PC-3 (cell line): ENCODE results near the gene RABGGTA. TPM values are rescaled to one million over a fixed set of nuclear protein-coding genes. Genes with fewer than 3 reads are reported as not detected.

Experiments
- ATAC-seq: fragments of 200-7000 bp; cut with Tn5 transposase; 2 replicates; pipeline ENCODE4 v1.9.1; 2020; ENCODE audit warnings: mild to moderate bottlenecking, moderate library complexity
- BruUV-seq: library from RNA; stranded (reverse); fragments of 400-500 nt; replicated peaks from 2 replicates; lab custom pipeline; 2021; lab: Mats Ljungman, UMichigan
- CTCF ChIA-PET: fragments of 300-600 bp; sonication (Branson Sonifier 250); formaldehyde crosslinking; loops from one replicate; lab custom pipeline; 2022; ENCODE audit warnings: antibody characterized with exemption; lab: Charles Lee
- POLR2A ChIA-PET: fragments of 300-600 bp; sonication (Branson Sonifier 250); formaldehyde crosslinking; loops from one replicate; lab custom pipeline; 2022; ENCODE audit warnings: antibody characterized with exemption; ENCODE audit not compliant: unreplicated experiment; lab: Charles Lee
- DNase-seq: peaks from one replicate; pipeline ENCODE4 v3.0.0-alpha.2; 2015
- H2AFZ ChIP-seq: fragments of 300-600 bp; sonication (generic); 2 replicates; pipeline ENCODE4 v1.6.0; 2016; ENCODE audit warnings: antibody characterized with exemption, low read length
- H3F3A ChIP-seq: fragments of 300-600 bp; sonication (generic); one replicate; pipeline ENCODE4 v1.6.0; 2017; ENCODE audit warnings: antibody characterized with exemption, low read length, control low read depth, mild to moderate bottlenecking; ENCODE audit not compliant: unreplicated experiment
- H3K27ac ChIP-seq: fragments of 300-600 bp; sonication (generic); 2 replicates; pipeline ENCODE4 v1.5.1; 2016; ENCODE audit warnings: mild to moderate bottlenecking, low read length
- H3K27me3 ChIP-seq: fragments of 300-600 bp; sonication (generic); 2 replicates; pipeline ENCODE4 v1.6.1; 2016; ENCODE audit warnings: low read length, mixed read lengths
- H3K36me3 ChIP-seq: fragments of 300-600 bp; sonication (generic); 2 replicates; pipeline ENCODE4 v1.6.1; 2016; ENCODE audit warnings: low read depth, mixed run types, low read length, mixed read lengths
- H3K4me1 ChIP-seq: fragments of 300-600 bp; sonication (generic); 2 replicates; pipeline ENCODE4 v1.5.1; 2016; ENCODE audit warnings: low read length; ENCODE audit not compliant: insufficient read depth
- H3K4me2 ChIP-seq: fragments of 300-600 bp; sonication (generic); 2 replicates; pipeline ENCODE4 v1.6.0; 2016; ENCODE audit warnings: low read length
- H3K4me3 ChIP-seq: fragments of 300-600 bp; sonication (generic); 2 replicates; pipeline ENCODE4 v1.5.1; 2016; ENCODE audit warnings: mild to moderate bottlenecking, low read length, mixed read lengths
- H3K79me2 ChIP-seq: fragments of 300-600 bp; sonication (generic); 2 replicates; pipeline ENCODE4 v1.6.1; 2017; ENCODE audit warnings: low read length, mixed read lengths
- H3K9ac ChIP-seq: fragments of 300-600 bp; sonication (generic); 2 replicates; pipeline ENCODE4 v1.6.0; 2016; ENCODE audit warnings: mild to moderate bottlenecking, low read length
- H3K9me2 ChIP-seq: fragments of 300-600 bp; sonication (generic); replicated peaks from 2 replicates; pipeline ENCODE4 v1.6.1; 2016; ENCODE audit warnings: mixed run types, low read length, mixed read lengths
- H3K9me3 ChIP-seq: fragments of 300-600 bp; sonication (generic); 2 replicates; pipeline ENCODE4 v1.6.1; 2016; ENCODE audit warnings: low read length, mixed read lengths
- H4K20me1 ChIP-seq: fragments of 300-600 bp; sonication (generic); 2 replicates; pipeline ENCODE4 v1.6.1; 2016; ENCODE audit warnings: low read length, mixed read lengths
- CTCF ChIP-seq: fragments of 300-600 bp; sonication (generic); conservative IDR thresholded peaks from 2 replicates; pipeline ENCODE4 v1.5.1; 2017; ENCODE audit warnings: antibody characterized with exemption, low read depth, mild to moderate bottlenecking, low read length
- EZH2 ChIP-seq: fragments of 300-600 bp; sonication (generic); IDR thresholded peaks from one replicate; pipeline ENCODE4 v1.6.1; 2017; ENCODE audit warnings: antibody characterized with exemption, mild to moderate bottlenecking, low read length; ENCODE audit not compliant: unreplicated experiment
- EZH2phosphoT487 ChIP-seq: fragments of 300-600 bp; sonication (generic); IDR thresholded peaks from 2 replicates; pipeline ENCODE4 v1.6.1; 2018; ENCODE audit warnings: mild to moderate bottlenecking, antibody characterized with exemption, low read length, borderline replicate concordance
- intact Hi-C: fragments of 100-400 bp; cut with micrococcal nuclease; formaldehyde crosslinking; loops from 2 replicates; pipeline ENCODE4 v1.9.0; 2023
- total RNA-seq: library from RNA; depleted of rRNA; stranded (reverse); fragments of >200 nt; gene quantifications from 2 replicates; pipeline ENCODE4 v1.2.3, GENCODE V29; 2014

The RABGGTA gene
- total RNA-seq, 1 experiment from 2014 or later, result 39.2 TPM

DNA sequence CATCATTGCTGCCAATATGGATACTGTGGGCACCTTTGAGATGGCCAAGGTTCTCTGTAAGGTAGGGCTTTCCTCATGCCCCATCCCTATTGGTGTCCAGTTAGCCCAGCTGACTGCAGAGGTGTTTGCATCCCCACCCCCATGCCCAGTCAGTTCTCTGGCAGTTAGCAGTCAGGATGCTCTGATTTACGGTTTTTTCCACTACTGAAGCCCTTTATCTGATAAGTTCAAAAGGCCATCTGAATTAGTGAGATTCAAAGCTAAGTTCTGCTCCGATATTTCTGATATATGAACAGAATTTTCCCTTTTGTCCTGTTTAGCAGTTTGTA lies 37.9 kb downstream of the RABGGTA start:
- DNase-seq, result no peak
- no peak overlapping the region for H2AFZ ChIP-seq
- H3K4me3 ChIP-seq, result peak overlapping the region; percentile 98
- H3K9ac ChIP-seq, result peak overlapping the region; percentile 92
- H3K27me3 ChIP-seq, result no peaks in the 10 kb centered on the region
- H3K36me3 ChIP-seq, result peaks cover 24% of the 10 kb centered on the region
- ChIA-PET CTCF (no interaction called here), POLR2A (no interaction called here)
- no peak for ATAC-seq
- H3K4me2 ChIP-seq, result peak overlapping the region; percentile 97
- no peaks in the 10 kb centered on the region for H3F3A ChIP-seq
- TF ChIP-seq EZH2 (no peak), CTCF (no peak), EZH2phosphoT487 (no peak)
- no peak overlapping the region for H3K27ac ChIP-seq
- peaks cover 33% of the 10 kb centered on the region for H3K4me1 ChIP-seq
- no TSS peak for BruUV-seq
- H3K9me3 ChIP-seq, result no peaks in the 10 kb centered on the region
- intact Hi-C loops, result loop anchor here (2.0 kb wide), 1 partner anchor 17 kb away; the partner anchor contains the start of gene MDP1
- peaks cover 60% of the 10 kb centered on the region for H3K79me2 ChIP-seq
- H4K20me1 ChIP-seq, result no peaks in the 10 kb centered on the region
- no peaks in the 10 kb centered on the region for H3K9me2 ChIP-seq

GRCh38 chr14:24232645-24233537 lies 38.5 kb downstream of the RABGGTA start, which contains the start of gene GMPR2:
Gene GMPR2 (plus strand): TSS chr14:24232929. CDS start chr14:24233254, 325 bp downstream.
- H3K4me1 ChIP-seq, result peaks cover 27% of the 10 kb centered on the region
- H3K4me3 ChIP-seq, result peak within 1 kb of the TSS; percentile 98
- peaks cover 18% of the 10 kb centered on the region for H3K36me3 ChIP-seq
- H3K9me3 ChIP-seq, result no peaks in the 10 kb centered on the region
- DNase-seq (no peak), ATAC-seq (peak; percentile 56)
- intact Hi-C loops, result loop anchor here (1.0 to 2.0 kb wide), 2 partner anchors 9 to 16 kb away; partner anchors contain the start of genes MDP1 and TINF2
- peaks cover 66% of the 10 kb centered on the region for H3K79me2 ChIP-seq
- peak within 1 kb of the TSS; percentile 97 for H3K4me2 ChIP-seq
- H4K20me1 ChIP-seq, result no peaks in the 10 kb centered on the region
- CTCF ChIA-PET, result no interaction called here
- peak within 1 kb of the TSS; percentile 80 for H3K27ac ChIP-seq
- POLR2A ChIA-PET, result no interaction called here
- peak within 1 kb of the TSS; percentile 97 for H2AFZ ChIP-seq
- H3K27me3 ChIP-seq, result no peaks in the 10 kb centered on the region
- H3K9ac ChIP-seq, result peak within 1 kb of the TSS; percentile 92
- TF ChIP-seq EZH2phosphoT487, result no peak
- TF ChIP-seq EZH2, result no peak
- no peak for TF ChIP-seq CTCF
- BruUV-seq, result TSS peak; percentile 60
- H3F3A ChIP-seq, result no peaks in the 10 kb centered on the region
- no peaks in the 10 kb centered on the region for H3K9me2 ChIP-seq
